Measurements from ENCODE around the gene FAM3D.
"Not testable (repeated sequence)": the region's sequence is repeated elsewhere in the genome, so short reads cannot be mapped to it uniquely, and the experiment has no call there.

Gene FAM3D

GRCh38 chr3:58666683-58667082 lies at the start of gene FAM3D:
FAM3D (minus strand) TSS chr3:58666774; CDS start chr3:58655563, 11,211 bp downstream.
- DNase-seq (ENCODE audit: low spot score): peak; percentile 81

- DNase-seq (ENCODE audit: low spot score): no peak
Measured at GRCh38 chr3:58713715-58714401, 47.3 kb upstream of the FAM3D start.

GRCh38 chr3:58711871-58712270 lies 45.3 kb upstream of the FAM3D start:
- DNase-seq (ENCODE audit: low spot score): no peak

GRCh38 chr3:58708983-58709382 lies 42.4 kb upstream of the FAM3D start:
- DNase-seq (ENCODE audit: low spot score): not testable (repeated sequence)

- no peak for DNase-seq (ENCODE audit: low spot score)
Measured at GRCh38 chr3:58708116-58708791, 41.7 kb upstream of the FAM3D start.

- no peak for DNase-seq (ENCODE audit: low spot score)
Measured at GRCh38 chr3:58707390-58707930, 40.9 kb upstream of the FAM3D start.

- no peak for DNase-seq (ENCODE audit: low spot score)
Measured at GRCh38 chr3:58706395-58707167, 40.0 kb upstream of the FAM3D start.

- DNase-seq (ENCODE audit: low spot score): no peak
Measured at GRCh38 chr3:58704745-58705144, 38.2 kb upstream of the FAM3D start.

GRCh38 chr3:58704304-58704703 lies 37.7 kb upstream of the FAM3D start:
- DNase-seq (ENCODE audit: low spot score): not testable (repeated sequence)

GRCh38 chr3:58698246-58698645 lies 31.7 kb upstream of the FAM3D start:
- DNase-seq (ENCODE audit: low spot score): no peak

GRCh38 chr3:58697561-58697960 lies 31.0 kb upstream of the FAM3D start:
- DNase-seq (ENCODE audit: low spot score): no peak

- not testable (repeated sequence) for DNase-seq (ENCODE audit: low spot score)
Measured at GRCh38 chr3:58696813-58697212, 30.2 kb upstream of the FAM3D start.

- DNase-seq (ENCODE audit: low spot score): peak; percentile 39
Measured at GRCh38 chr3:58696093-58696492, 29.5 kb upstream of the FAM3D start.

GRCh38 chr3:58695284-58695683 lies 28.7 kb upstream of the FAM3D start:
- DNase-seq (ENCODE audit: low spot score): not testable (repeated sequence)

GRCh38 chr3:58693940-58694850 lies 27.6 kb upstream of the FAM3D start:
- DNase-seq (ENCODE audit: low spot score): peak; percentile 37

GRCh38 chr3:58692484-58692883 lies 25.9 kb upstream of the FAM3D start:
- no peak for DNase-seq (ENCODE audit: low spot score)

GRCh38 chr3:58691997-58692396 lies 25.4 kb upstream of the FAM3D start:
- DNase-seq (ENCODE audit: low spot score): no peak

GRCh38 chr3:58690490-58690889 lies 23.9 kb upstream of the FAM3D start:
- peak; percentile 64 for DNase-seq (ENCODE audit: low spot score)

GRCh38 chr3:58688574-58688973 lies 22.0 kb upstream of the FAM3D start:
- DNase-seq (ENCODE audit: low spot score): no peak

GRCh38 chr3:58686847-58687246 lies 20.3 kb upstream of the FAM3D start:
- no peak for DNase-seq (ENCODE audit: low spot score)

- DNase-seq (ENCODE audit: low spot score): no peak
Measured at GRCh38 chr3:58685641-58686040, 19.1 kb upstream of the FAM3D start.

- peak; percentile 72 for DNase-seq (ENCODE audit: low spot score)
Measured at GRCh38 chr3:58683466-58683865, 16.9 kb upstream of the FAM3D start.
